Measurements from ENCODE around the gene FAM89B. TPM values are rescaled to one million over a fixed set of nuclear protein-coding genes. Genes with fewer than 3 reads are reported as not detected.

FAM89B gene
- total RNA-seq, 1 experiment from 2014 or later, result 20.4 TPM

- Histone ChIP-seq H3K27me3 (ENCODE audit: control insufficient read depth, insufficient read depth, low read length) (no peaks in the 10 kb centered on the region), H3K4me3 (ENCODE audit: insufficient read depth, low read depth, low read length) (no peak overlapping the region), H3K36me3 (replicated peaks; ENCODE audit: control insufficient read depth, insufficient read depth, low read length) (peaks cover 20% of the 10 kb centered on the region)
- DNase-seq, result no peak
Measured at GRCh38 chr11:65618763-65619162, 46.4 kb downstream of the FAM89B start.

GRCh38 chr11:65619281-65619928 lies 47.1 kb downstream of the FAM89B start:
- DNase-seq, result no peak
- Histone ChIP-seq H3K27me3 (ENCODE audit: control insufficient read depth, insufficient read depth, low read length) (no peaks in the 10 kb centered on the region), H3K36me3 (replicated peaks; ENCODE audit: control insufficient read depth, insufficient read depth, low read length) (peaks cover 22% of the 10 kb centered on the region), H3K4me3 (ENCODE audit: insufficient read depth, low read depth, low read length) (no peak overlapping the region)

GRCh38 chr11:65620666-65621065 lies 48.3 kb downstream of the FAM89B start:
- DNase-seq, result no peak
- peaks cover 26% of the 10 kb centered on the region for H3K36me3 ChIP-seq (replicated peaks; ENCODE audit: control insufficient read depth, insufficient read depth, low read length)
- no peaks in the 10 kb centered on the region for H3K27me3 ChIP-seq (ENCODE audit: control insufficient read depth, insufficient read depth, low read length)
- no peak overlapping the region for H3K4me3 ChIP-seq (ENCODE audit: insufficient read depth, low read depth, low read length)

DNA sequence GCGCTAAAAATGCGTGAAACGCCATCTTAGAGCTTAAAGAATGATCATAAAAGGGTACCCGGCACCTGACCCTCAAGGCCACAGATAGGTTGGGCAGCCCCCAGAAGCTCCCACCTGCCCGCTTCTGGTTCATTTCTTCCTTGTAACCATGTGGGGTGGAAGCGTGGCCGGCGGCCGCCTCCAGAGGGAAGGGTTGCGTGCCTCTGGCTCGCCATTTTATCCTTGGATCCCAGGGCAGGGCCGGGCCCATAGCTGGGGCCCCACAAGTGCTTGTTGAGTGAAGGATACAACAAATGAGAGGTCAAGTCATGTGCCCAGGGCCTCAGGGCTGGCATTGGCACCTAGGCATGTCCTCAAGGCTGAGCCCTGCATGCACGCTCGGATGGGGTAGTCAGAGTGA lies 49.1 kb downstream of the FAM89B start:
- DNase-seq, result no peak
- Histone ChIP-seq H3K36me3 (replicated peaks; ENCODE audit: control insufficient read depth, insufficient read depth, low read length) (peaks cover 30% of the 10 kb centered on the region), H3K27me3 (ENCODE audit: control insufficient read depth, insufficient read depth, low read length) (no peaks in the 10 kb centered on the region), H3K4me3 (ENCODE audit: insufficient read depth, low read depth, low read length) (no peak overlapping the region)

DNA sequence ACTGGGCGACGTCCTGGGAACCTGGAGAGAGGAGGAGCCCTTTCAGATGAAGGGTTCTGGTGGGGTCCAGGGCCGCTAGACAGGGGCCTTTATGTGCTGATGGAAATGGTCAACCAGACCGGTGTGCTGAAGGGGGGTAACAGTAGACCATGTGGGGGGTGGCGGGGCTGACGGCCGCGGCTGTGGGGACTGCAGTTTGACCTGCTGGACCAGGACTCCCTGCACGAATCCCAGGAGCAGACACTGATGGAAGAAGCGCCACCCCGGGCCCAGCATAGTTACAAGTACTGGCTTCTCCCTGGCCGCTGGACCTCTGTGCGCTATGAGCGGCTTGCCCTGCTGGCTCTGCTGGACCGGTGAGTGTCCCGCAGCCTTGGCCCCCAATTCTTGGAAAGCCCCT lies 49.7 kb downstream of the FAM89B start:
- H3K36me3 ChIP-seq (replicated peaks; ENCODE audit: control insufficient read depth, insufficient read depth, low read length), result peaks cover 33% of the 10 kb centered on the region
- no peak overlapping the region for H3K4me3 ChIP-seq (ENCODE audit: insufficient read depth, low read depth, low read length)
- DNase-seq, result no peak
- H3K27me3 ChIP-seq (ENCODE audit: control insufficient read depth, insufficient read depth, low read length), result no peaks in the 10 kb centered on the region

DNA sequence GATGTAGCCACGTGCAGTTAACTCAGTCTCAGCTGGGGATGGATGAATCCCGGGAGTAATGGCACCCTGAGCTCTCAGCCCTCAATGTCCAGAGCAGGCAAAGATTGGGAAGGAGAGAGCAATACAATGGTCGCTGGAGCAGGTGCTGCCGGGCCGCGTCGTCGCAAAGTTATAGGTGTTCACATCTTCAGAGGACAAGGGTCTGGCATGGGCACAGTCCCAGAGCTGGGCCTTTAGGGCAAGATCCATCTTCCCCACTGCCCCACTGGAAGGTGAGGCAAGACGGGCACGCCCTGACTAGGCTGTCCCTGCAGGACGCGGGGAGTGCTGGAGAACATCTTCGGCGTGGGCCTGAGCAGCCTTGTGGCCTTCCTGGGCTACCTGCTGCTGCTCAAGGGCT lies 50.8 kb downstream of the FAM89B start:
- peaks cover 35% of the 10 kb centered on the region for H3K36me3 ChIP-seq (replicated peaks; ENCODE audit: control insufficient read depth, insufficient read depth, low read length)
- no peak overlapping the region for H3K4me3 ChIP-seq (ENCODE audit: insufficient read depth, low read depth, low read length)
- no peak for DNase-seq
- no peaks in the 10 kb centered on the region for H3K27me3 ChIP-seq (ENCODE audit: control insufficient read depth, insufficient read depth, low read length)

Other genes with a start within 250 kb of the FAM89B start
- 65.2 and 69.2 TPM in 2 replicates for gene DPF2, start 238.7 kb upstream of the FAM89B start, total RNA-seq (2014; rRNA removed; shearing (Covaris generic))
- gene TIGD3, start 217.8 kb upstream of the FAM89B start, total RNA-seq (2014; rRNA removed; shearing (Covaris generic)), result 0.35 and 0.70 TPM in 2 replicates
- gene SLC25A45, start 189.9 kb upstream of the FAM89B start, total RNA-seq (2014; rRNA removed; shearing (Covaris generic)), result 0.73 and 0.81 TPM in 2 replicates
- gene FRMD8, start 185.9 kb upstream of the FAM89B start, total RNA-seq (2014; rRNA removed; shearing (Covaris generic)), result 24.5 and 37.1 TPM in 2 replicates
- 6.4 and 10.6 TPM in 2 replicates for gene NEAT1, start 149.7 kb upstream of the FAM89B start, total RNA-seq (2014; rRNA removed; shearing (Covaris generic))
- 456 and 1,088 TPM in 2 replicates for gene MALAT1, start 73.5 kb upstream of the FAM89B start, total RNA-seq (2014; rRNA removed; shearing (Covaris generic))
- gene SCYL1, start 47.5 kb upstream of the FAM89B start, total RNA-seq (2014; rRNA removed; shearing (Covaris generic)), result 70.0 and 72.3 TPM in 2 replicates
- 3.9 and 5.7 TPM in 2 replicates for gene LTBP3, start 14.2 kb upstream of the FAM89B start, total RNA-seq (2014; rRNA removed; shearing (Covaris generic))
- gene ZNRD2, start 2.1 kb upstream of the FAM89B start, total RNA-seq (2014; rRNA removed; shearing (Covaris generic)), result 88.1 and 89.1 TPM in 2 replicates
- 1.9 and 4.7 TPM in 2 replicates for gene EHBP1L1, start 3.5 kb downstream of the FAM89B start, total RNA-seq (2014; rRNA removed; shearing (Covaris generic))
- gene KCNK7, start 23.3 kb downstream of the FAM89B start, total RNA-seq (2014; rRNA removed; shearing (Covaris generic)), result not detected in 2 replicates
- gene MAP3K11, start 41.7 kb downstream of the FAM89B start, total RNA-seq (2014; rRNA removed; shearing (Covaris generic)), result 30.1 and 33.2 TPM in 2 replicates
- 21.7 and 25.9 TPM in 2 replicates for gene PCNX3, start 43.2 kb downstream of the FAM89B start, total RNA-seq (2014; rRNA removed; shearing (Covaris generic))
- 52.7 and 65.9 TPM in 2 replicates for gene SIPA1, start 65.6 kb downstream of the FAM89B start, total RNA-seq (2014; rRNA removed; shearing (Covaris generic))
- 17.7 and 28.4 TPM in 2 replicates for gene RELA, start 90.4 kb downstream of the FAM89B start, total RNA-seq (2014; rRNA removed; shearing (Covaris generic))
- 37.2 and 51.1 TPM in 2 replicates for gene KAT5, start 139.7 kb downstream of the FAM89B start, total RNA-seq (2014; rRNA removed; shearing (Covaris generic))
- 21.5 and 23.3 TPM in 2 replicates for gene RNASEH2C, start 148.3 kb downstream of the FAM89B start, total RNA-seq (2014; rRNA removed; shearing (Covaris generic))
- 6.7 and 7.8 TPM in 2 replicates for gene AP5B1, start 208.4 kb downstream of the FAM89B start, total RNA-seq (2014; rRNA removed; shearing (Covaris generic))
- 1.2 and 1.4 TPM in 2 replicates for gene OVOL1, start 214.5 kb downstream of the FAM89B start, total RNA-seq (2014; rRNA removed; shearing (Covaris generic))